NCI-H345 treated with DMSO at 0.1 percent for 48 hours (cell line): ENCODE results near the gene ST14.
"Not testable (repeated sequence)": the region's sequence is repeated elsewhere in the genome, so short reads cannot be mapped to it uniquely, and the experiment has no call there.

Source experiments
- DNase-seq: peaks from one replicate; lab custom pipeline; 2025; ENCODE audit not compliant: unreplicated experiment; lab: John Stamatoyannopoulos, UW

Gene ST14

DNA sequence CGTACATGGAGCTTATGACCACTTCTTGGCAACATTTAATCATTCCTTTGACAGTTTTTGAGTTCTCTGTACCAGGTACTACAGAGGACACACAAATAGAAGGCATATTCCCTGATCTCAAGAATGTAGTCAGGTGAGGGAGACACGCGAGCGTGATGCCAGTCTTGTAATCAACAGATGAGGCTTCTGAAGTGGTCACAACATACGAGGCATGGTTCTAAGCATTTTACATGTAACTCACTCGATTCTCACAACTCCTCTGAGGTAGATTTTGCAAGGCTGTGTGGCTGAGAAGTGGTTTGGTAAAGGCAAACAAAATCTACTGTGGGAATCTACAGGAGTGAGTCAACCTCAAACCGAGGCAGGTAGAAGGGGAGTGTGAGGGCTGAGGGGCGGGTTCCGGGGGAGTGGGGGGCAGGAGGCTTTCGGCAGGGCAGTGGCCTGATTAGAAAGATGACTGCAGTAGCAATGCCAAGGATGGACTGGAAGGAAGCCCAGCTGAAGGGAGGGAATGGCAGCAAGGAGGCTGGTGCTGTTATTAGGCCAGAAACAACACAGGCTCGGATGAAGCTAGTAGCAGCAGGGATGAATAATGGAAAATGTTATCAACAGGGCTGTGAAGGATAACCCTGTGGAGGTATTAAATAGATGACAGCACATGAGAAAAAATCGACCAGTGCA is 63.8 kb downstream of the ST14 start:
- DNase-seq: no peak

DNA sequence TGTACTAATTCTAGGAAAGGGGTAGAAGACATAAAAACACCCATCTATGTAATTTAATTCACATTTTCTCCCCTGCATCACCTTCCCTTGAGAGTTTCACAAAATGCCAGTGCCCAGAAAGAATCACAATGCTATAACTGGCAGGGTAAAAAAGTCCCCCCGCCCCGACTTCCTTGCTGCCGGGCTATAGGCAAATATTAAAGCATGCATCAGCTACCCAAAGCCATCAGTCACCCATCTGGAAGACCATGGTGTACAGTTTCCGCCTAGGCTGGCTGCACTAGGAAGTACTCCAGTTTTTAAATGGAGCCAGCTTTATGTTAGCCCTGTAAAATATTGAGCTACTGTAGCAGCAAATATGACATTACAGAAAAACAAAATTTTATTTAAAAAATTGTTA is 67.8 kb downstream of the ST14 start:
- no peak for DNase-seq

DNA sequence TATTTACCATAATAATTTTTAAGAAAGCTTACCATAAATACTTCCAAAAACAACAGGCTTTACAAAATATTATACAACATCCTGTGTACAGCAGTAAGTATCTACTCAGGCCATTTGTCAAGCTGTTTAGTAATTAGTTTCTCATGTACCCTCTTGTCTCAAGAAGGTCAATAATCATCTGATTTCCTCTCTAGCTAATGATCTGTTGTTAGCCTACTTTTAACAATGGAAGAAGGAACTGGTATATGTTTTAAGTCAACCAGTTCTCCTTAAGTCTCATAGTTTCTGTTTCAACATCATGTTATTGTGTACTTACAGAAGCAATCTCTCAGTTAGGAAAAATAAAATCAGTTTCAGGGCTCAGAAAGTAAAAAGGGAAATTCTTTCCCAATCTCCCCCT is 73.9 kb downstream of the ST14 start:
- DNase-seq: not testable (repeated sequence)

DNA sequence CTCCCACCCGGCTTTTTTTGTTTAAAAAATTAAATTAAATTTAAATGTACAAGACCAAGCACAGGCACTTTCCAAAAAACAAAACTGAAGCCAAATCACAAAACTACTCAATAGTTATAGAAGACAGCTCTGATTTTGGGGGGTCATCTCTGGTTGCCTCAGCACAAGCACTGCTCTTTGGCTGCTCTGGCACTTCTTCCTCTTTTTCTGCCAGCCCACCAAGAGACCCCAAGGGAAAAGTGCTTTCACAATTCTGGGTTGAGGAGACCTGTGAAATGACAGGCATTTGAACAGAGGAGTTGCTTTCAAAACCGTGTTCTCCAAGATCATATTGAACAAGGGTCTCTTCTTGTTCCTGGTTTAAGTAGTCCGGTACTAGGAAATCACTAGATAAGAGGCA is 74.3 kb downstream of the ST14 start:
- not testable (repeated sequence) for DNase-seq

DNA sequence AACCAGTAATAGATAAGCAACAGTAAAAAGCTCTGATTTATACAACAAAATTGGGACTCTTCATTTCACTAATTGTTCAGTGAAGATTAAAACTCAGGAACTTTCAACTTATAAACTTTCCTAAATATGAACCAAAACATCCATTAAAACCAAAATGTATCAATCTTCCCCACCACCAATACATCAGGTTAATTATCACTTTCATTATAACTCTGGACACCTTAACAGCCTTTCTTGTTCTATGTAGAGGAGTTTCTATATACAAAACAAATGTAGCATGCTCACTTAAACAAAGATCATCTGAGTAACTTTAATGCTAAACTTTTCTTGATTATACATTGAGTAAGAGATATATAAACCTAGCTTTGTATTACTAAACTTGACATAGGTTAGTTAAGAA is 74.7 kb downstream of the ST14 start:
- no peak for DNase-seq

DNA sequence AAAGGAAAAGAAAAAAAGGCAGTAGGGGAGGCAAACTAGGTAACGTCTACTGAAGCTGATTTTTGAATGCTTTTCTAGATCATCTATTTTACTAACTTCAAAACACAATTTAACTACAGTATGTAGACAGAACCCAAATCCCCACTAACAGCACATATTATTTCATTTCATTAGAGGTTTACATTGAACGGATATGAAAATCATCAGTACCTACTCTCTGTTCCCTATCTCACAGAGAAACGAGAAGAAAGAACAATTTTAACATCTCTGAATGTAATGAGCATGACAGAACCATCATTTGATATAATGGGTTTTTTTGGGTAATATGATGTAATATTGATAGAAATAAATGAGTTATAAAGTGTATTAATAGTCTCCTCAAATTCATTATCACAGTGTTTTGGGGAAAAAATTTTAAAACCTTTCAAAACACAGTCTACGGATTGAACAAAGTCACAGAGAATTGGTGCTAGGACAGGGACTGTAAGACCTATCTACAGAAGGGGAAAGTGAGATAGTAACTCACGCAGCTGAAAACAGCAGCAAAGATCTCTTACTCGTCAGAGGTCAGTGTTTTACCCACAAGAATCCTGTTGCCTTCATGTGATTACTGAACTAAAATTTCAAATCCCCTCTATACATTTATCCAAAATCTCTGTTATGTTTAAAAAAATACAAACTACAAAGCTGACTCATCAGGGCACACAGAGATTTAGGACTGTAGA is 77.9 kb downstream of the ST14 start:
- DNase-seq: no peak

DNA sequence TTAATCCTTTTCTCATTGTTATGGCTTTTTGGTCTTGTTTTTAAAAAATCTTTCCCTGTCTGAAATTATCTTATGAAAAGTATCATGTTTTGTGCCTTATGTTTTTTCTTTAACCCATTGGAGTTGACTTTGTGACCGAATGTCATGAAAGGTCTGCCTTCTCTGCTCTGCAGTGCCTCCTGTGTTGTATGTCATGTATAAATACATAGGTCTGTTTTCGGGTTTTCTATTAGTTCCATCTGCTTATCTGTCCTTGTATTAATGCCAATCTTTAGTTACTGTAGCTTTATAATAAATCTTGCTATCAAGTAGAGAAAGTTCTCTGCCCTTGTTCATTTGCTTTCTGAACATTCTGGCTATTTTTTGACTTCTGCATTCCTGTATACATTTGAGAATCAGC is 82.1 kb downstream of the ST14 start:
- DNase-seq: no peak

DNA sequence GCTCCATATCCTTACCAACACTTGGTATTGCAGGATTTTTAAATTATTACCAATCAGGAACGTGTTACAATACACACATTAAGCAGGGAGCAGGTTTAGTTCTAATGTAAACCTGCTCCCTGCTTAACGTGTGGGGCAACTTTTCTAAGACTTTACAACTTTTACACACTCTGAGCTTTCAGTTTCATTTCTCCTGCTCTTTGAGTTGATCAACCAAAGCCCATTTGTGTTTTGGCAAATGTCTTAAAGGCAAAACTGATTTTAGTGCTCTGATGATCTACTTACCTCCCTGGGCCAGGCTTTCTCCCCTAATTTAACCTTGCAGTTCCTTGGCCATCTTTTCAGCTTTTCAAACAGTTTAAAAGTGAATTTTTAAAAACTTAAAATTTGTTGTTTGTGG is 84.2 kb downstream of the ST14 start:
- no peak for DNase-seq

DNA sequence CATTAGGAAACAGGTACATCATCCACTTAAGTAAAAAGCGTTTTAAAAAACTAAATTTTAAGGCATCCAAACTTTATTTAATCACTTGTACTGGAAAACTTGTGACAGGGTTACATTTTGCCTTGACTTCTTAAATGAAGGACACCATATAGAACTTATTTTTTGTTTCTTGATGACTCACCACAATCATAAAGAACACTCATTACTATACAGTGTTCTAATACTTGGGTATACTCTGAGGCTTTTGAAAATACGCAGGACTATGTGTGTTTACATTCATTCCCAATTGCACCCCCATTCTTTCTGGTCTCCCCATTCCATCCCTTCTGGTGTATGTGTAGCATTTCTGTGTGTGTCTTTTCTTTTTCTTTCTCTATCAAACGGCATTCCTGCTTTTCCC is 85.3 kb downstream of the ST14 start:
- no peak for DNase-seq

DNA sequence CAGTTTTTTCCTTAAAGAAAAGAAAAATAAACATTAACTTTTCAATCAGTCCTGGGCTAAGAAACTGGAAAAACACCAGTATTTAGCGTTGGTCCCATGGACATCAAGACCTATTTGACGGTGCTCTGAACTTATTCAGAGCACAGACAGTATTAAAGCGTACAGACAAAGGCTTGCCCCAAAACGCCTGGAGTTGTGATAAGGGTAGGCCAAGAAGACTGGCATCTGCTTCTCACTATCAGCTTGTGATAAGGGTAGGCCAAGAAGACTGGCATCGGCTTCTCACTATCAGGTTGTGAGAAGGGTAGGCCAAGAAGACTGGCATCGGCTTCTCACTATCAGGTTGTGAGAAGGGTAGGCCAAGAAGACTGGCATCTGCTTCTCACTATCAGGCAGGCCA is 85.8 kb downstream of the ST14 start:
- DNase-seq: not testable (repeated sequence)

DNA sequence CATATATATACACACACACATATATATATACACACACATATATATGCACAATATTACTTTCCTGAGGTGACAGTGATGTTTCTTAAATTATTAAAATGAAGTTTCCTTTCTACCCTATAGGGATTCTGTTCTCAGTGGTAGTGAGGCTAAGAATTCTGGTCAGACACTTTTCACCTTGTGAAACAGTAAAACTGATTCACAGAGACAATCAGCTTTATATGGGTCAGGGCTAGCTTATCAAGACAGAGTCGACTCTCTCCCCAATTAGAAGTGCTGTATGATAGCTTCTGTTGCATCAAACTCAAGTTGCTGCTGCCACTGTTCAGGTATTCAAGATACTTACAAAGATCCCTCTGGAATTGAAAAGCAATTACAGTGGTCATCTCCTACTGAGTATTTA is 86.7 kb downstream of the ST14 start:
- no peak for DNase-seq

DNA sequence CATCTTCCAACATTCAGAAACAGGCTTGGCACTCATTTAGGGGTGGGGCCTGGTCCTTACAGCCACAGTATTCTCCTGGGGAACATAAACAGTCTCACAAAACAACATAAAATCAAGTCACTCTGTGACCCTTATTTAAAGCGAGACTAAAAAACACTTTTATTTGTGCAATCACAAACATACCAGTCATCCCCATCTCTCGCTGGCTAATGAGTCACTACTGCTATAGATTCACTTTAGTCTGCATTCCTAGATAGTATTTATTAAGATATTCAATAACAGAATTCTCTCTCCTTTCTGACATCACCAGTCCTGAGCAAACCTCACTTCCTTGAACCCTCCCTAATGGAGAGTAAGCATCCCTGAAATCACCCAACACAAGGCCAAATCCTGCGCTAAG is 87.2 kb downstream of the ST14 start:
- no peak for DNase-seq

DNA sequence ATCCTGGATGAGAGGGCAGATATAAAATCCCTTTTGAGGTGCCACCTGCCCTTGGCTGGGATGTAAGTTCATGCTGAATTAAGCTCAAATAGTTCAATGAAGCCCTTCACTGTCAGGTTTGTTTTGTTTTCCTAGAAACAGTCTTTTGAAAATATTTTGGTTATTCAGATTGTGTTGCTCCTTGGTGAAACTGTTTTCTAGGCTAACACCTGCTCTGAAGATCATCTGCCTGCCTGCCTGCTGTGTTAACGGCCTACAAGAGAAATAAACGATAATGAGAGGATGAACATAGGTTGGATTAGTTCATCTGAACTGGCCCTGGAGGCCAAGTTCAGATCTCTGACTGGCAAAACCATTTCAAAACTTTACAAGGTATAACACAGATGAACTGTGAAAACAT is 87.7 kb downstream of the ST14 start:
- peak; percentile 59 for DNase-seq

DNA sequence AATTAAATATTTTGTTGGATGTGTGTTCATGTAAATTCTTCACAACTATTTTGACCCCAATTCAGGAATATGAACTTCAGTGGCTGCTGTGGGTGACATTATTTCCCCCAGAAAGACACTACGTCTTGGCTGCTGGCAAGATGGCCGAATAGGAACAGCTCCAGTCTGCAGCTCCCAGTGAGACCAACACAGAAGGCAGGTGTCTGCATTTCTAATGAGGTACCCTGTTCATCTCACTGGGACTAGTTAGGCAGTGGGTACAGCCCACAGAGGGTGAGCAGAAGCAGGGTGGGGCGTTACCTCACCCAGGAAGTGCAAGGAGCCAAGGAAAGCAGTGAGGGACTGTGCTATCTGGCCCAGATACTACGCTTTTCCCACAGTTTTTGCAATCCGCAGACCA is 89.8 kb downstream of the ST14 start:
- no peak for DNase-seq

DNA sequence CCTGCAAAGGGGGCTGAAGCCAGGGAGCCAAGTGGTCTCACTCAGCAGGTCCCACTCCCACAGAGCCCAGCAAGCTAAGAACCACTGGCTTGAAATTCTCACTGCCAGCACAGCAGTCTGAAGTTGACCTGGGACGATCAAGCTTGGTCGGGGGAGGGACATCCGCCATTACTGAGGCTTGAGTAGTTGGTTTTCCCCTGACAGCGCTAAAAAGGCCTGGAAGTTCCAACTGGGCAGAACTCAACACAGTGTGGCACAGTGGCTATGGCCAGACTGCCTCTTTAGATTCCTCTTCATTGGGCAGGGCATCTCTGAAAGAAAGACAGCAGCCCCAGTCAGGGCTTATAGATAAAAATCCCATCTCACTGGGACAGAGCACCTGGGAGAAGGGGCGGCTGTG is 90.3 kb downstream of the ST14 start:
- not testable (repeated sequence) for DNase-seq

DNA sequence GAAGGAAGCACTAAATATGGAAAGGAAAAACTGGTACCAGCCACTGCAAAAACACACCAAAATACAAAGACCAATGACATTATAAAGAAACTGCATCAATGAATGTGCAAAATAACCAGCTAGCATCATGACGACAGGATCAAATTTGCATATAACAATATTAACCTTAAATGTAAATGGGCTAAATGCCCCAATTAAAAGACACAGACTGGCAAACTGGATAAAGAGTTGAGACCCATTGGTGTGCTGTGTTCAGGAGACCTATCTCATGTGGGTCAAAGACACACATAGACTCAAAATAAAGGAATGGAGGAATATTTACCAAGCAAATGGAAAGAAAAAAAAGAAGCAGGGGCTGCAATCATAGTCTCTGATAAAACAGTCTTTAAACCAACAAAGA is 92.2 kb downstream of the ST14 start:
- not testable (repeated sequence) for DNase-seq
